ENCODE measurements around the gene NUMBL.

- TF ChIP-seq, protein P1, sequence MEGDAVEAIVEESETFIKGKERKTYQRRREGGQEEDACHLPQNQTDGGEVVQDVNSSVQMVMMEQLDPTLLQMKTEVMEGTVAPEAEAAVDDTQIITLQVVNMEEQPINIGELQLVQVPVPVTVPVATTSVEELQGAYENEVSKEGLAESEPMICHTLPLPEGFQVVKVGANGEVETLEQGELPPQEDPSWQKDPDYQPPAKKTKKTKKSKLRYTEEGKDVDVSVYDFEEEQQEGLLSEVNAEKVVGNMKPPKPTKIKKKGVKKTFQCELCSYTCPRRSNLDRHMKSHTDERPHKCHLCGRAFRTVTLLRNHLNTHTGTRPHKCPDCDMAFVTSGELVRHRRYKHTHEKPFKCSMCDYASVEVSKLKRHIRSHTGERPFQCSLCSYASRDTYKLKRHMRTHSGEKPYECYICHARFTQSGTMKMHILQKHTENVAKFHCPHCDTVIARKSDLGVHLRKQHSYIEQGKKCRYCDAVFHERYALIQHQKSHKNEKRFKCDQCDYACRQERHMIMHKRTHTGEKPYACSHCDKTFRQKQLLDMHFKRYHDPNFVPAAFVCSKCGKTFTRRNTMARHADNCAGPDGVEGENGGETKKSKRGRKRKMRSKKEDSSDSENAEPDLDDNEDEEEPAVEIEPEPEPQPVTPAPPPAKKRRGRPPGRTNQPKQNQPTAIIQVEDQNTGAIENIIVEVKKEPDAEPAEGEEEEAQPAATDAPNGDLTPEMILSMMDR (IDR thresholded peaks at IDR 0.05) = no peak
- TF ChIP-seq POLR2A (IDR thresholded peaks at IDR 0.05) (no peak), POLR2AphosphoS5 (IDR thresholded peaks at IDR 0.05) (no peak), EP300 (IDR thresholded peaks at IDR 0.05) (no peak)
These were observed 58.0 kb downstream of the NUMBL start for GRCh38 chr19:40632311-40633036.

All from gastroesophageal sphincter (tissue), 3 donors.